ELF-1 (cell line): ENCODE measurements around the gene LMCD1.

Source experiments
- DNase-seq: peaks from one replicate; pipeline ENCODE4 v3.0.0-alpha.2; 2016; ENCODE audit warnings: low read depth, low spot score

Gene LMCD1

GRCh38 chr3:8484409-8485140 lies 17.0 kb upstream of the LMCD1 start:
- no peak for DNase-seq

GRCh38 chr3:8485141-8485870 lies 16.3 kb upstream of the LMCD1 start:
- no peak for DNase-seq

- no peak for DNase-seq
Observed at GRCh38 chr3:8485943-8486342, 15.7 kb upstream of the LMCD1 start.

- no peak for DNase-seq
Observed at GRCh38 chr3:8486434-8486833, 15.2 kb upstream of the LMCD1 start.

GRCh38 chr3:8486936-8487335 lies 14.7 kb upstream of the LMCD1 start:
- DNase-seq: no peak

- no peak for DNase-seq
Observed at GRCh38 chr3:8488411-8488810, 13.2 kb upstream of the LMCD1 start.

- no peak for DNase-seq
Observed at GRCh38 chr3:8488877-8489276, 12.7 kb upstream of the LMCD1 start.

- DNase-seq: no peak
Observed at GRCh38 chr3:8489278-8489792, 12.3 kb upstream of the LMCD1 start.

- peak; percentile 72 for DNase-seq
Observed at GRCh38 chr3:8490079-8490552, 11.5 kb upstream of the LMCD1 start.

- DNase-seq: no peak
Observed at GRCh38 chr3:8491271-8492144, 10.1 kb upstream of the LMCD1 start.

- DNase-seq: no peak
Observed at GRCh38 chr3:8492744-8493511, 8.7 kb upstream of the LMCD1 start.

GRCh38 chr3:8493744-8494143 lies 7.9 kb upstream of the LMCD1 start:
- no peak for DNase-seq

- no peak for DNase-seq
Observed at GRCh38 chr3:8494327-8494726, 7.3 kb upstream of the LMCD1 start.

GRCh38 chr3:8497582-8497981 lies 4.0 kb upstream of the LMCD1 start:
- DNase-seq: peak; percentile 72

- DNase-seq: peak; percentile 62
Observed at GRCh38 chr3:8499181-8499611, 2.4 kb upstream of the LMCD1 start.

GRCh38 chr3:8500319-8500988 lies 1.2 kb upstream of the LMCD1 start:
- DNase-seq: peak; percentile 81

- no peak for DNase-seq
Observed at GRCh38 chr3:8500989-8501370, 643 bp upstream of the LMCD1 start.

- DNase-seq: no peak
Observed at GRCh38 chr3:8503461-8503860, 1.8 kb downstream of the LMCD1 start.

- DNase-seq: peak; percentile 36
Observed at GRCh38 chr3:8503871-8504610, 2.4 kb downstream of the LMCD1 start.

- no peak for DNase-seq
Observed at GRCh38 chr3:8504611-8504973, 3.0 kb downstream of the LMCD1 start.
